GM12878 (cell line): ENCODE data around the gene SCARB1. TPM values are rescaled to one million over a fixed set of nuclear protein-coding genes. Genes with fewer than 3 reads are reported as not detected.

Experiments used
- ATAC-seq: fragments of 200-7000 bp; cut with Tn5 transposase; 3 replicates; pipeline ENCODE4 v1.9.1; 2020; ENCODE audit warnings: mild to moderate bottlenecking, moderate library complexity
- BruUV-seq: library from RNA; stranded (reverse); fragments of 400-500 nt; replicated peaks from 2 replicates; lab custom pipeline; 2021; lab: Mats Ljungman, UMichigan
- CTCF ChIA-PET: fragments of 300-600 bp; sonication (Branson Sonifier 250); formaldehyde crosslinking; extraction: SDS; loops from one replicate; lab custom pipeline; 2021; ENCODE audit warnings: inconsistent platforms; lab: Yijun Ruan, JAX
- POLR2A ChIA-PET: fragments of 350-600 bp; formaldehyde crosslinking; extraction: SDS; loops from one replicate; lab custom pipeline; 2021; ENCODE audit warnings: inconsistent platforms; lab: Charles Lee
- RAD21 ChIA-PET: fragments of 300-600 bp; sonication (Branson Sonifier 250); formaldehyde crosslinking; loops from one replicate; lab custom pipeline; 2023; ENCODE audit warnings: antibody characterized with exemption; ENCODE audit not compliant: unreplicated experiment; lab: Charles Lee
- SMC1A ChIA-PET: fragments of 300-600 bp; sonication (Branson Sonifier 250); formaldehyde crosslinking; loops from one replicate; lab custom pipeline; 2023; ENCODE audit not compliant: unreplicated experiment, uncharacterized antibody; lab: Charles Lee
- DNase-seq: peaks from one replicate; pipeline ENCODE4 v3.0.0-alpha.2; 2011; ENCODE audit warnings: low read depth, low spot score
- FAIRE-seq: peaks from 3 replicates; lab custom pipeline; 2011; peaks lifted over from hg19 to GRCh38; lab: Jason Lieb, UNC
- H2AFZ ChIP-seq: 2 replicates; pipeline ENCODE4 v1.6.0; 2011; ENCODE audit warnings: low read depth, low read length, control low read depth; ENCODE audit not compliant: control insufficient read depth
- H3K27ac ChIP-seq: 2 replicates; pipeline ENCODE4 v1.5.1; 2011; ENCODE audit warnings: control low read depth; ENCODE audit not compliant: control insufficient read depth, insufficient read depth
- H3K27me3 ChIP-seq, 2 experiments: replicated peaks in 1 of 2; 2 replicates each; pipeline versions ENCODE4 v1.6.0 to v1.6.1; 2011; ENCODE audit warnings: low read length in 1 of 2; ENCODE audit not compliant: control insufficient read depth in 2 of 2, insufficient read depth in 2 of 2
- H3K36me3 ChIP-seq, 2 experiments: 2 replicates each; pipeline ENCODE4 v1.5.1; 2011; ENCODE audit warnings: low read length in 1 of 2; ENCODE audit not compliant: control insufficient read depth in 2 of 2, insufficient read depth in 2 of 2
- H3K4me1 ChIP-seq: 2 replicates; pipeline ENCODE4 v1.6.1; 2011; ENCODE audit warnings: mild to moderate bottlenecking, low read length, moderate library complexity, mixed read lengths; ENCODE audit not compliant: control insufficient read depth, insufficient read depth
- H3K4me2 ChIP-seq: 2 replicates; pipeline ENCODE4 v1.6.0; 2011; ENCODE audit warnings: control low read depth; ENCODE audit not compliant: control insufficient read depth, insufficient read depth
- H3K4me3 ChIP-seq: fragments of 200-600 bp; sonication (generic); 2 replicates; pipeline ENCODE4 v1.5.1; 2016
- H3K79me2 ChIP-seq: 2 replicates; pipeline ENCODE4 v1.6.0; 2011; ENCODE audit warnings: low read length; ENCODE audit not compliant: control insufficient read depth, insufficient read depth
- H3K9ac ChIP-seq: 2 replicates; pipeline ENCODE4 v1.8.0; 2011; ENCODE audit warnings: low read length, control low read depth, mixed read lengths; ENCODE audit not compliant: control insufficient read depth, insufficient read depth
- H3K9me3 ChIP-seq: replicated peaks from 3 replicates; pipeline ENCODE4 v1.5.1; 2011; ENCODE audit warnings: mild to moderate bottlenecking, low read length; ENCODE audit not compliant: control insufficient read depth, insufficient read depth
- H4K20me1 ChIP-seq: 2 replicates; pipeline ENCODE4 v1.6.0; 2011; ENCODE audit not compliant: control insufficient read depth, insufficient read depth
- BACH1 ChIP-seq: fragments of 450-650 bp; IDR thresholded peaks from 2 replicates; pipeline ENCODE4 v1.6.1; 2017; ENCODE audit warnings: mild to moderate bottlenecking, borderline replicate concordance
- RAD21 ChIP-seq: IDR thresholded peaks from 2 replicates; pipeline ENCODE4 v1.6.1; 2011; ENCODE audit warnings: mild to moderate bottlenecking, low read depth, low read length, moderate library complexity; ENCODE audit not compliant: insufficient read depth
- SIN3A ChIP-seq: IDR thresholded peaks from 2 replicates; pipeline ENCODE4 v1.6.1; 2012; ENCODE audit warnings: low read depth, low read length, improper control_type of control experiment
- SMC3 ChIP-seq: IDR thresholded peaks from 2 replicates; pipeline ENCODE4 v1.6.1; 2011; ENCODE audit warnings: low read length, improper control_type of control experiment, borderline replicate concordance
- STAT3 ChIP-seq: IDR thresholded peaks from 2 replicates; pipeline ENCODE4 v1.6.1; 2011; ENCODE audit warnings: low read depth, low read length, improper control_type of control experiment
- ZBTB40 ChIP-seq: fragments of 450-650 bp; IDR thresholded peaks from 2 replicates; pipeline ENCODE4 v1.6.1; 2016; ENCODE audit warnings: mild to moderate bottlenecking, moderate library complexity, borderline replicate concordance
- WGBS: methylation state at CpG from one replicate; pipeline ENCODE4 v1.1.6; 2016; ENCODE audit warnings: low lambda C conversion rate; ENCODE audit not compliant: insufficient replicate concordance, insufficient coverage; ENCODE audit errors: missing lambda C conversion rate; 5-methylcytosine and 5-hydroxymethylcytosine counted together
- in situ Hi-C: fragments of 300-500 bp; cut with MboI; formaldehyde crosslinking; loops from 9 replicates; pipeline ENCODE4 v1.14.3; 2018; ENCODE audit warnings: mixed read lengths
- intact Hi-C: fragments of 100-400 bp; cut with micrococcal nuclease; formaldehyde crosslinking; loops from one replicate; pipeline ENCODE4 v1.14.2; 2022; ENCODE audit not compliant: unreplicated experiment
- polyA plus RNA-seq, 11 experiments: library from polyadenylated mRNA; depleted of rRNA in 4 of 11; unstranded in 6 of 11; stranded (reverse) in 5 of 11; fragments of >200 nt; fragmentation: Nextera tagmentation in 4 of 11; fragmentation: Illumina TruSeq in 1 of 11; extraction: Ambion mirVana in 4 of 11; extraction: Trizol in 1 of 11; gene quantifications; 1 replicate in 1 of 11; 2 replicates in 10 of 11; pipeline versions ENCODE4 v1.2.1 to v1.2.3, GENCODE V29; 2011 to 2016; ENCODE audit warnings: inconsistent platforms in 2 of 11, missing spikeins in 2 of 11, low read depth in 1 of 11
- total RNA-seq, 4 experiments: library from RNA; depleted of rRNA in 3 of 4; stranded (reverse); fragments of >200 nt in 3 of 4; fragmentation: Illumina TruSeq in 1 of 4; extraction: Trizol in 1 of 4; gene quantifications; 2 replicates each; pipeline versions ENCODE4 v1.2.1 to v1.2.3, GENCODE V29; 2013 to 2021
- TF ChIP-seq, protein P1 (sequence below), 3 experiments: IDR thresholded peaks in 2 of 3; conservative IDR thresholded peaks in 1 of 3; 2 replicates each; pipeline ENCODE4 v1.5.1; 2011; ENCODE audit warnings: low read depth in 3 of 3, low read length in 3 of 3, mild to moderate bottlenecking in 3 of 3, control low read depth in 2 of 3, moderate library complexity in 2 of 3, inconsistent platforms in 1 of 3, mixed read lengths in 1 of 3; ENCODE audit not compliant: control insufficient read depth in 2 of 3, insufficient read depth in 1 of 3; ENCODE audit errors: extremely low read depth in 1 of 3
- TF ChIP-seq, protein P2 (sequence below): IDR thresholded peaks from 2 replicates; pipeline ENCODE4 v1.6.1; 2011; ENCODE audit warnings: borderline replicate concordance, low read depth, mild to moderate bottlenecking, moderate library complexity, low read length; ENCODE audit not compliant: insufficient read depth, poor library complexity, severe bottlenecking
- TF ChIP-seq, protein P3 (sequence below): fragments of 150-350 bp; IDR thresholded peaks from 2 replicates; pipeline ENCODE4 v1.6.1; 2016; ENCODE audit warnings: low read depth, low read length

Gene SCARB1
- total and polyA plus RNA-seq, 10 of the 15 experiments (the other 5 are each of a cell fraction or from before 2014, with no cell fraction given): 0.34 to 104 (median 63.1) TPM

- WGBS: 26% methylated on average over 19 of the region's 19 CpGs
- Histone ChIP-seq H3K36me3 (no peaks in the 10 kb centered on the region), H2AFZ (no peak overlapping the region), H3K27me3 (no peaks in the 10 kb centered on the region), H3K79me2 (no peaks in the 10 kb centered on the region), H3K27ac (no peak overlapping the region), H4K20me1 (no peaks in the 10 kb centered on the region), H3K4me3 (no peak overlapping the region), H3K4me1 (peaks cover 14% of the 10 kb centered on the region), H3K4me2 (no peak overlapping the region), H3K9ac (no peak overlapping the region), H3K9me3 (peaks cover 3% of the 10 kb centered on the region)
- ChIA-PET POLR2A (interaction anchor here (0.6 kb wide), 1 partner anchor 63 kb away, joined by 3 read pairs; no protein-coding TSS in a partner anchor), RAD21 (no interaction called here), CTCF (interaction anchor here (0.8 to 1.0 kb wide), 3 partner anchors 15 to 715 kb away, joined by 3 to 5 read pairs (median 3); no protein-coding TSS in a partner anchor), SMC1A (interaction anchor here (1.4 to 1.7 kb wide), 2 partner anchors 9 to 14 kb away, joined by 4 to 5 read pairs; no protein-coding TSS in a partner anchor)
- no TSS peak for BruUV-seq
- no peak for FAIRE-seq
- ATAC-seq: 0 out of 3 replicates have a peak, but pooled peaks have one; percentile 9
- intact Hi-C loops: no loop called here
- DNase-seq: no peak
- in situ Hi-C loops: loop anchor here (25.0 kb wide), 1 partner anchor 389 kb away; no protein-coding TSS in a partner anchor
- TF ChIP-seq RAD21 (peak; percentile 51), SIN3A (no peak), BACH1 (no peak), ZBTB40 (no peak), STAT3 (no peak), SMC3 (peak; percentile 32; the same call in 1 of the 2 replicates)
- TF ChIP-seq, protein P1, sequence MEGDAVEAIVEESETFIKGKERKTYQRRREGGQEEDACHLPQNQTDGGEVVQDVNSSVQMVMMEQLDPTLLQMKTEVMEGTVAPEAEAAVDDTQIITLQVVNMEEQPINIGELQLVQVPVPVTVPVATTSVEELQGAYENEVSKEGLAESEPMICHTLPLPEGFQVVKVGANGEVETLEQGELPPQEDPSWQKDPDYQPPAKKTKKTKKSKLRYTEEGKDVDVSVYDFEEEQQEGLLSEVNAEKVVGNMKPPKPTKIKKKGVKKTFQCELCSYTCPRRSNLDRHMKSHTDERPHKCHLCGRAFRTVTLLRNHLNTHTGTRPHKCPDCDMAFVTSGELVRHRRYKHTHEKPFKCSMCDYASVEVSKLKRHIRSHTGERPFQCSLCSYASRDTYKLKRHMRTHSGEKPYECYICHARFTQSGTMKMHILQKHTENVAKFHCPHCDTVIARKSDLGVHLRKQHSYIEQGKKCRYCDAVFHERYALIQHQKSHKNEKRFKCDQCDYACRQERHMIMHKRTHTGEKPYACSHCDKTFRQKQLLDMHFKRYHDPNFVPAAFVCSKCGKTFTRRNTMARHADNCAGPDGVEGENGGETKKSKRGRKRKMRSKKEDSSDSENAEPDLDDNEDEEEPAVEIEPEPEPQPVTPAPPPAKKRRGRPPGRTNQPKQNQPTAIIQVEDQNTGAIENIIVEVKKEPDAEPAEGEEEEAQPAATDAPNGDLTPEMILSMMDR (IDR thresholded peaks at IDR 0.05 in 2 of 3, conservative IDR thresholded peaks at IDR 0.05 in 1 of 3; ENCODE audit: control insufficient read depth in 2 of 3, extremely low read depth in 1 of 3, insufficient read depth in 1 of 3, low read depth in 3 of 3, low read length in 3 of 3): peak; percentile 9 to 31 (median 14); a peak in 2 of 6 replicates
- TF ChIP-seq, protein P2, sequence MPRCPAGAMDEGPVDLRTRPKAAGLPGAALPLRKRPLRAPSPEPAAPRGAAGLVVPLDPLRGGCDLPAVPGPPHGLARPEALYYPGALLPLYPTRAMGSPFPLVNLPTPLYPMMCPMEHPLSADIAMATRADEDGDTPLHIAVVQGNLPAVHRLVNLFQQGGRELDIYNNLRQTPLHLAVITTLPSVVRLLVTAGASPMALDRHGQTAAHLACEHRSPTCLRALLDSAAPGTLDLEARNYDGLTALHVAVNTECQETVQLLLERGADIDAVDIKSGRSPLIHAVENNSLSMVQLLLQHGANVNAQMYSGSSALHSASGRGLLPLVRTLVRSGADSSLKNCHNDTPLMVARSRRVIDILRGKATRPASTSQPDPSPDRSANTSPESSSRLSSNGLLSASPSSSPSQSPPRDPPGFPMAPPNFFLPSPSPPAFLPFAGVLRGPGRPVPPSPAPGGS: no peak
- TF ChIP-seq, protein P3, sequence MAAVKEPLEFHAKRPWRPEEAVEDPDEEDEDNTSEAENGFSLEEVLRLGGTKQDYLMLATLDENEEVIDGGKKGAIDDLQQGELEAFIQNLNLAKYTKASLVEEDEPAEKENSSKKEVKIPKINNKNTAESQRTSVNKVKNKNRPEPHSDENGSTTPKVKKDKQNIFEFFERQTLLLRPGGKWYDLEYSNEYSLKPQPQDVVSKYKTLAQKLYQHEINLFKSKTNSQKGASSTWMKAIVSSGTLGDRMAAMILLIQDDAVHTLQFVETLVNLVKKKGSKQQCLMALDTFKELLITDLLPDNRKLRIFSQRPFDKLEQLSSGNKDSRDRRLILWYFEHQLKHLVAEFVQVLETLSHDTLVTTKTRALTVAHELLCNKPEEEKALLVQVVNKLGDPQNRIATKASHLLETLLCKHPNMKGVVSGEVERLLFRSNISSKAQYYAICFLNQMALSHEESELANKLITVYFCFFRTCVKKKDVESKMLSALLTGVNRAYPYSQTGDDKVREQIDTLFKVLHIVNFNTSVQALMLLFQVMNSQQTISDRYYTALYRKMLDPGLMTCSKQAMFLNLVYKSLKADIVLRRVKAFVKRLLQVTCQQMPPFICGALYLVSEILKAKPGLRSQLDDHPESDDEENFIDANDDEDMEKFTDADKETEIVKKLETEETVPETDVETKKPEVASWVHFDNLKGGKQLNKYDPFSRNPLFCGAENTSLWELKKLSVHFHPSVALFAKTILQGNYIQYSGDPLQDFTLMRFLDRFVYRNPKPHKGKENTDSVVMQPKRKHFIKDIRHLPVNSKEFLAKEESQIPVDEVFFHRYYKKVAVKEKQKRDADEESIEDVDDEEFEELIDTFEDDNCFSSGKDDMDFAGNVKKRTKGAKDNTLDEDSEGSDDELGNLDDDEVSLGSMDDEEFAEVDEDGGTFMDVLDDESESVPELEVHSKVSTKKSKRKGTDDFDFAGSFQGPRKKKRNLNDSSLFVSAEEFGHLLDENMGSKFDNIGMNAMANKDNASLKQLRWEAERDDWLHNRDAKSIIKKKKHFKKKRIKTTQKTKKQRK: no peak
Observed at GRCh38 chr12:124750787-124751471, 112.7 kb downstream of the SCARB1 start.
